Neuronal stem cell (in vitro differentiated cells): ENCODE results near the gene GPD1.

ENCODE experiments used
- DNase-seq: peaks from one replicate; pipeline ENCODE4 v3.0.0-alpha.2; 2013; ENCODE audit warnings: low spot score
- H2AFZ ChIP-seq: one replicate; pipeline ENCODE4 v1.6.1; 2013; ENCODE audit warnings: mild to moderate bottlenecking, low read length, inconsistent platforms
- H2AK5ac ChIP-seq: 2 replicates; pipeline ENCODE4 v1.6.1; 2013; ENCODE audit warnings: low read depth, mild to moderate bottlenecking, inconsistent platforms, low read length, moderate library complexity, mixed read lengths
- H2BK120ac ChIP-seq: 2 replicates; pipeline ENCODE4 v1.6.1; 2013; ENCODE audit warnings: low read depth, mild to moderate bottlenecking, inconsistent platforms, low read length, moderate library complexity, mixed read lengths
- H2BK12ac ChIP-seq: one replicate; pipeline ENCODE4 v1.6.1; 2013; ENCODE audit warnings: low read length, inconsistent platforms
- H2BK15ac ChIP-seq: 2 replicates; pipeline ENCODE4 v1.6.1; 2013; ENCODE audit warnings: mild to moderate bottlenecking, low read length, inconsistent platforms, mixed read lengths
- H2BK5ac ChIP-seq: one replicate; pipeline ENCODE4 v1.6.1; 2013; ENCODE audit warnings: inconsistent platforms, mild to moderate bottlenecking, low read length, moderate library complexity
- H3K14ac ChIP-seq: one replicate; pipeline ENCODE4 v1.6.1; 2013; ENCODE audit warnings: low read length, inconsistent platforms
- H3K18ac ChIP-seq: 2 replicates; pipeline ENCODE4 v1.6.1; 2013; ENCODE audit warnings: low read length, inconsistent platforms
- H3K23ac ChIP-seq: 2 replicates; pipeline ENCODE4 v1.6.1; 2013; ENCODE audit warnings: low read depth, mild to moderate bottlenecking, mixed read lengths, low read length, inconsistent platforms; ENCODE audit not compliant: poor library complexity
- H3K27ac ChIP-seq: replicated peaks from 3 replicates; pipeline ENCODE4 v1.5.1; 2013; ENCODE audit warnings: low read length, inconsistent platforms
- H3K27me3 ChIP-seq, 3 experiments: 2 replicates each; pipeline ENCODE4 v1.6.1; 2013; ENCODE audit warnings: low read length in 3 of 3, mild to moderate bottlenecking in 2 of 3, inconsistent platforms in 1 of 3, low read depth in 1 of 3, mixed read lengths in 1 of 3, moderate library complexity in 1 of 3; ENCODE audit not compliant: control insufficient read depth in 3 of 3, insufficient read depth in 3 of 3
- H3K36me3 ChIP-seq, 2 donors: replicated peaks in 1 of 2; 2 replicates each; pipeline ENCODE4 v1.6.1; 2013; ENCODE audit warnings: low read length in 2 of 2; ENCODE audit not compliant: control insufficient read depth in 2 of 2, insufficient read depth in 2 of 2
- H3K4ac ChIP-seq: 2 replicates; pipeline ENCODE4 v1.6.1; 2013; ENCODE audit warnings: inconsistent platforms, mild to moderate bottlenecking, low read length, moderate library complexity
- H3K4me1 ChIP-seq, 2 donors: 1 replicate in 1 of 2; 2 replicates in 1 of 2; pipeline ENCODE4 v1.6.1; 2013; ENCODE audit warnings: low read length in 2 of 2, low read depth in 1 of 2; ENCODE audit not compliant: control insufficient read depth in 2 of 2, insufficient read depth in 1 of 2
- H3K4me2 ChIP-seq: one replicate; pipeline ENCODE4 v1.6.1; 2013; ENCODE audit warnings: mild to moderate bottlenecking, low read length, inconsistent platforms; ENCODE audit not compliant: insufficient read depth, poor library complexity, severe bottlenecking
- H3K4me3 ChIP-seq, 2 donors: 2 replicates each; pipeline ENCODE4 v1.5.1; 2013; ENCODE audit warnings: low read length in 2 of 2, mild to moderate bottlenecking in 2 of 2, inconsistent platforms in 1 of 2, moderate library complexity in 1 of 2
- H3K79me1 ChIP-seq: one replicate; pipeline ENCODE4 v1.6.1; 2013; ENCODE audit warnings: low read depth, mild to moderate bottlenecking, inconsistent platforms, low read length, moderate library complexity
- H3K9ac ChIP-seq: one replicate; pipeline ENCODE4 v1.6.1; 2013; ENCODE audit warnings: mild to moderate bottlenecking, low read depth, low read length, inconsistent platforms; ENCODE audit not compliant: poor library complexity
- H3K9me3 ChIP-seq, 2 donors: replicated peaks in 1 of 2; 2 replicates each; pipeline versions ENCODE3 to v1.6.1; 2013; ENCODE audit warnings: low read length in 2 of 2, mild to moderate bottlenecking in 2 of 2, inconsistent platforms in 1 of 2, low read depth in 1 of 2, mixed read lengths in 1 of 2, moderate library complexity in 1 of 2; ENCODE audit not compliant: control insufficient read depth in 2 of 2, insufficient read depth in 1 of 2
- H4K8ac ChIP-seq: one replicate; pipeline ENCODE4 v1.6.1; 2013; ENCODE audit warnings: low read depth, mild to moderate bottlenecking, inconsistent platforms, low read length, moderate library complexity
- H4K91ac ChIP-seq: one replicate; pipeline ENCODE4 v1.6.1; 2013; ENCODE audit warnings: low read length, low read depth, mild to moderate bottlenecking, inconsistent platforms; ENCODE audit not compliant: poor library complexity
- WGBS, 2 donors: extraction: QIAGEN DNeasy Blood & Tissue Kit; methylation state at CpG; one replicate each; pipeline ENCODE4 v1.1.7; 2013; ENCODE audit warnings: missing lambda C conversion rate in 2 of 2, mixed read lengths in 1 of 2; ENCODE audit not compliant: insufficient read length in 2 of 2, insufficient replicate concordance in 1 of 2; ENCODE audit errors: extremely low coverage in 2 of 2; 5-methylcytosine and 5-hydroxymethylcytosine counted together

Gene GPD1

DNA sequence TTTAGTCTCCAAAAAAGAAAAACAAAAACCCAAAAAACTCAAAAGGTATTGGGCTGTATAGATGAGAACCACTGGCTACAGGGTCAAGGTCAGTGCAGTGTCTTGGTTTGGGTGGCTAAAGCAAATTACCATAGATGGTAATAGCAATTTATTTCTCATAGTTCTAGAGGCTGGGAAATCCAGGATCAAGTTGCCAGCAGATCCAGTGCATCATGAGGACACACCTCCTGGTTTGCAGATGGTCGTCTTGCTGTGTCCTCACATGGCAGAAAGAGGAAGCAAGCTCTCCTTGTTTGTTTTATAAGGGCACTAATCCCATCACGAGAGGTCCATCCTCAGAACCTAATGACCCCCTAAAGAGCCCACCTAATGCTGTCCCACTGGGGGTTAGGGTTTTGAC is 19.4 kb downstream of the GPD1 start:
- Histone ChIP-seq H2BK12ac (no peak overlapping the region), H2BK15ac (no peak overlapping the region), H3K27me3 (no peaks in the 10 kb centered on the region), H3K23ac (no peak overlapping the region), H3K27ac (no peak overlapping the region), H3K4me3 (no peak overlapping the region), H3K79me1 (peaks cover 2% of the 10 kb centered on the region), H3K9ac (no peak overlapping the region), H2AFZ (no peak overlapping the region), H3K18ac (no peak overlapping the region), H4K91ac (no peak overlapping the region), H3K4me1 (no peaks in the 10 kb centered on the region), H3K4me2 (no peak overlapping the region), H3K9me3 (no peaks in the 10 kb centered on the region), H3K14ac (no peak overlapping the region), H2AK5ac (no peak overlapping the region), H4K8ac (no peak overlapping the region), H3K4ac (no peak overlapping the region), H2BK5ac (no peak overlapping the region), H2BK120ac (no peak overlapping the region), H3K36me3 (peaks cover 4 to 53% of the 10 kb centered on the region in 2 donors)
- DNase-seq, result no peak
- no CpG with 5 or more reads among the region's 2 CpGs for WGBS, 2 donors

DNA sequence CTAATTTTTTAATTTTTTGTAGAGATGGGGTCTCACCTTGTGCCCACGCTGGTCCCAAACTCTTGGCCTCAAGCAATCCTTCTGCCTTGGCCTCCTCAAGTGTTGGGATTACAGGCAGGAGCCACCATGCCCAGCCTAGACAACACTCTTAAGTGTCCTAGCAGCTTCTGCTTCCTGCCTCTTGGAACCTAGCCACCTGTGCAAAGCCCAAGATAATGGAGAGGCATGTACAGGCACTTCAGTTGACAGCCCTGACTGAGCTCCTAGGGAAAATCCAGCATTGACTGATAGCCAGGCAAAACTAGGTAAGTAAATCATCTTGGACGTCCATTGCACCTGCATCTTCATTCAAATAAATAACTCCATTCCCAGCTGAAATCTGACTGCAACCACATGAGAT is 23.7 kb downstream of the GPD1 start:
- Histone ChIP-seq H3K36me3 (peaks cover 21 to 71% of the 10 kb centered on the region in 2 donors), H3K9me3 (no peaks in the 10 kb centered on the region), H3K4ac (no peak overlapping the region), H4K8ac (no peak overlapping the region), H2BK15ac (no peak overlapping the region), H3K4me2 (no peak overlapping the region), H3K4me3 (no peak overlapping the region), H3K23ac (no peak overlapping the region), H2BK5ac (no peak overlapping the region), H3K27ac (no peak overlapping the region), H3K18ac (no peak overlapping the region), H2BK12ac (no peak overlapping the region), H3K9ac (no peak overlapping the region), H3K27me3 (no peaks in the 10 kb centered on the region), H2BK120ac (no peak overlapping the region), H3K79me1 (no peaks in the 10 kb centered on the region), H3K14ac (no peak overlapping the region), H2AK5ac (no peak overlapping the region), H4K91ac (no peak overlapping the region), H2AFZ (no peak overlapping the region), H3K4me1 (no peaks in the 10 kb centered on the region)
- DNase-seq, result no peak
- WGBS, 2 donors, result no CpG with 5 or more reads among the region's 2 CpGs

GRCh38 chr12:50129290-50129689 is 25.5 kb downstream of the GPD1 start:
- H2AK5ac ChIP-seq, result no peak overlapping the region
- H3K4me3 ChIP-seq, result no peak overlapping the region
- H4K8ac ChIP-seq, result no peak overlapping the region
- no peaks in the 10 kb centered on the region for H3K4me1 ChIP-seq
- no peak overlapping the region for H3K9ac ChIP-seq
- no peak overlapping the region for H2BK15ac ChIP-seq
- H3K27ac ChIP-seq, result no peak overlapping the region
- no peak overlapping the region for H4K91ac ChIP-seq
- no peak overlapping the region for H2BK120ac ChIP-seq
- H3K18ac ChIP-seq, result no peak overlapping the region
- no peak overlapping the region for H3K23ac ChIP-seq
- H2BK5ac ChIP-seq, result no peak overlapping the region
- no CpG with 5 or more reads among the region's 4 CpGs for WGBS, 2 donors
- no peak overlapping the region for H2BK12ac ChIP-seq
- no peak overlapping the region for H3K14ac ChIP-seq
- peaks cover 31 to 76% of the 10 kb centered on the region in 2 donors for H3K36me3 ChIP-seq
- no peaks in the 10 kb centered on the region for H3K79me1 ChIP-seq
- H2AFZ ChIP-seq, result no peak overlapping the region
- no peaks in the 10 kb centered on the region for H3K9me3 ChIP-seq
- no peaks in the 10 kb centered on the region for H3K27me3 ChIP-seq
- DNase-seq, result no peak
- H3K4me2 ChIP-seq, result no peak overlapping the region
- H3K4ac ChIP-seq, result no peak overlapping the region

DNA sequence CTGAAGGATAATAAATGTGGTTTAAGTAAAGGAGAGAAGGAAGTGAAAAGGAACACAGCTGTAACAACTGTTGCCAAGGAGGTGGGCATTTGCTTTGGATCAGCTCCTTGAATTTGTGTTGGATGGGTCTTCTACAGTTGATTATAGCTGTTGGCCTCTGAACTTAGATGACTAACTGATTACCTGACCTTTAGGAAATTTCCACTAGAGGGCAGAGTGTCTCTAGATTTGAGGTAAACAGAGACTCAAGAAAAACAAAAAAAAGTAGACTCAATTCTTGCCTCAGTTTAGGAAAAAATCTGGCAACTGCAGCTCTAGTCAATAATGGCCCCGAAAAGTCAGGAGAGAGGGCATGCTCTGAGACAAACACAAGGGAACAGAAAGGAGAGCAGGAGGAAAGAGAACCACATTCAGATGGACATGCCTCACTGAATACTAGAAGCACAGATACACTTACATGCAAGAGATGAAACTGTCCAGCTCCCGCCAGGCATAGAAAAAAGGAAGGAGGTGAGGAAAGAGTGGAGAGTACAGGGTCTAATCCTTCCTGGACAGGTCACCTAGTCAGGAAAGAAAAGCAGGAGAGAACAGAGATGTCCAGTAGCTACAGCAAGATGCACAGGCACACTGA is 28.8 kb downstream of the GPD1 start:
- no peaks in the 10 kb centered on the region for H3K79me1 ChIP-seq
- H3K36me3 ChIP-seq, result peaks cover 41 to 96% of the 10 kb centered on the region in 2 donors
- no peak overlapping the region for H3K23ac ChIP-seq
- no peak overlapping the region for H2BK15ac ChIP-seq
- no CpG with 5 or more reads among the region's 2 CpGs for WGBS, 2 donors
- no peak overlapping the region for H2BK5ac ChIP-seq
- no peak overlapping the region for H3K4me3 ChIP-seq
- no peak overlapping the region for H2AK5ac ChIP-seq
- no peak overlapping the region for H2AFZ ChIP-seq
- no peaks in the 10 kb centered on the region for H3K27me3 ChIP-seq
- H4K8ac ChIP-seq, result no peak overlapping the region
- H3K9ac ChIP-seq, result no peak overlapping the region
- no peak for DNase-seq
- no peaks in the 10 kb centered on the region for H3K4me1 ChIP-seq
- no peak overlapping the region for H2BK120ac ChIP-seq
- no peak overlapping the region for H3K18ac ChIP-seq
- no peak overlapping the region for H4K91ac ChIP-seq
- H3K4me2 ChIP-seq, result no peak overlapping the region
- no peak overlapping the region for H3K14ac ChIP-seq
- no peak overlapping the region for H3K27ac ChIP-seq
- H2BK12ac ChIP-seq, result no peak overlapping the region
- no peak overlapping the region for H3K4ac ChIP-seq
- no peaks in the 10 kb centered on the region for H3K9me3 ChIP-seq
